ENCODE results near the gene STAT5B.

DNA sequence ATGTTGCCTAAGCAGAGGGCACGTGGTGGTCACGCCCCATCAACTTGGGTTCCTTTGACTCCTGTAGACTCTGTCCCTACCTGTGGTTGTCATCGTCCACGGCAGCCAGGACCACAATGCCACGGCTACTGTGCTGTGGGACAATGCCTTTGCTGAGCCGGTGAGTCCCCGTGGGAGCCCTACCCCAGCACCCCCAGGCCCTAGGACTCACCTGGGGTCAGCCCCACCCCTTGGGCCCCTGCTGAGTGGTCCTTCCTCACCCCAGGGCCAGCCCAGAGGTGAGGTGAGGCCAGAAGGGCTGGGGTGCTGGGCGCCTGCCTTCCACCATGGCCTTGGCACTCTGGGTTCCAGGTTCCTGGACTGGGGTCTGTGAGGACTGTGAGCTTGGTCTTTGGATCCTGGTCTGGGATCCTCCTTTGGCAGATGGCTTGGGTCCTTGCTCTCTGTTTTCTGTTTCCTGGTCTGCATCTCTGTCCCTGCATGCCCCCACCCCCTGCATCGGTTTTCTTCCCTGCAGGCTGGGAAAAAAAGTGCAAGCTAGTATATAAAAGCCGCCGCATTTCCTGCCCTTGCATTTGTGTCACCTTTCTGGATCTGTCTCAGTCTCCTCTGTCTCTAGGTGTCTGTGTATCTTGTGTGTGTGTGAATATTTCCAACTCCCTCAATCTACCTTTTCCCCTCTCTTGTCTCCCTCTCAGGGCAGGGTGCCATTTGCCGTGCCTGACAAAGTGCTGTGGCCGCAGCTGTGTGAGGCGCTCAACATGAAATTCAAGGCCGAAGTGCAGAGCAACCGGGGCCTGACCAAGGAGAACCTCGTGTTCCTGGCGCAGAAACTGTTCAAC is 29.6 kb upstream of the STAT5B start:
- TF ChIP-seq, protein P1, sequence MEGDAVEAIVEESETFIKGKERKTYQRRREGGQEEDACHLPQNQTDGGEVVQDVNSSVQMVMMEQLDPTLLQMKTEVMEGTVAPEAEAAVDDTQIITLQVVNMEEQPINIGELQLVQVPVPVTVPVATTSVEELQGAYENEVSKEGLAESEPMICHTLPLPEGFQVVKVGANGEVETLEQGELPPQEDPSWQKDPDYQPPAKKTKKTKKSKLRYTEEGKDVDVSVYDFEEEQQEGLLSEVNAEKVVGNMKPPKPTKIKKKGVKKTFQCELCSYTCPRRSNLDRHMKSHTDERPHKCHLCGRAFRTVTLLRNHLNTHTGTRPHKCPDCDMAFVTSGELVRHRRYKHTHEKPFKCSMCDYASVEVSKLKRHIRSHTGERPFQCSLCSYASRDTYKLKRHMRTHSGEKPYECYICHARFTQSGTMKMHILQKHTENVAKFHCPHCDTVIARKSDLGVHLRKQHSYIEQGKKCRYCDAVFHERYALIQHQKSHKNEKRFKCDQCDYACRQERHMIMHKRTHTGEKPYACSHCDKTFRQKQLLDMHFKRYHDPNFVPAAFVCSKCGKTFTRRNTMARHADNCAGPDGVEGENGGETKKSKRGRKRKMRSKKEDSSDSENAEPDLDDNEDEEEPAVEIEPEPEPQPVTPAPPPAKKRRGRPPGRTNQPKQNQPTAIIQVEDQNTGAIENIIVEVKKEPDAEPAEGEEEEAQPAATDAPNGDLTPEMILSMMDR (IDR thresholded peaks at IDR 0.05): no peak
- TF ChIP-seq POLR2A (IDR thresholded peaks at IDR 0.05): no peak
